ENCODE data around the gene TEX12.

GRCh38 chr11:112195951-112196351, 28.8 kb downstream of the TEX12 start:
- TF ChIP-seq MAZ (IDR thresholded peaks at IDR 0.05; ENCODE audit: borderline replicate concordance, low read depth, low read length) (no peak), CHD1 (IDR thresholded peaks at IDR 0.05; ENCODE audit: low read depth, low read length) (no peak), RCOR1 (IDR thresholded peaks at IDR 0.05; ENCODE audit: insufficient replicate concordance, low read length) (no peak), POLR2A (IDR thresholded peaks at IDR 0.05; ENCODE audit: low read depth, low read length) (no peak), CTCF (conservative IDR thresholded peaks at IDR 0.05; ENCODE audit: low read depth, low read length) (no peak), NFE2L2 (IDR thresholded peaks at IDR 0.05; ENCODE audit: low read depth, low read length) (no peak), RFX5 (IDR thresholded peaks at IDR 0.05; ENCODE audit: low read depth, low read length) (no peak), MXI1 (IDR thresholded peaks at IDR 0.05; ENCODE audit: borderline replicate concordance, low read depth, low read length) (no peak)
- TF ChIP-seq, protein P1, sequence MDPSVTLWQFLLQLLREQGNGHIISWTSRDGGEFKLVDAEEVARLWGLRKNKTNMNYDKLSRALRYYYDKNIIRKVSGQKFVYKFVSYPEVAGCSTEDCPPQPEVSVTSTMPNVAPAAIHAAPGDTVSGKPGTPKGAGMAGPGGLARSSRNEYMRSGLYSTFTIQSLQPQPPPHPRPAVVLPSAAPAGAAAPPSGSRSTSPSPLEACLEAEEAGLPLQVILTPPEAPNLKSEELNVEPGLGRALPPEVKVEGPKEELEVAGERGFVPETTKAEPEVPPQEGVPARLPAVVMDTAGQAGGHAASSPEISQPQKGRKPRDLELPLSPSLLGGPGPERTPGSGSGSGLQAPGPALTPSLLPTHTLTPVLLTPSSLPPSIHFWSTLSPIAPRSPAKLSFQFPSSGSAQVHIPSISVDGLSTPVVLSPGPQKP (IDR thresholded peaks at IDR 0.05; ENCODE audit: borderline replicate concordance, low read depth, low read length): no peak

Measured in IMR-90 (cell line).